HEK293T (cell line): ENCODE results near the gene COG4.

Source experiments
- BHLHE40 ChIP-seq: fragments of 450-650 bp; IDR thresholded peaks from 2 replicates; pipeline ENCODE4 v1.6.1; 2016; ENCODE audit warnings: mild to moderate bottlenecking, moderate library complexity, borderline replicate concordance
- ELF4 ChIP-seq: fragments of 450-650 bp; IDR thresholded peaks from 2 replicates; pipeline ENCODE4 v1.6.1; 2017; ENCODE audit warnings: antibody characterized with exemption
- FOXA1 ChIP-seq: fragments of 450-650 bp; IDR thresholded peaks from 2 replicates; pipeline ENCODE4 v1.6.1; 2016; ENCODE audit warnings: mild to moderate bottlenecking
- L3MBTL2 ChIP-seq: fragments of 450-650 bp; conservative IDR thresholded peaks from 2 replicates; pipeline ENCODE4 v1.6.1; 2016; ENCODE audit warnings: mild to moderate bottlenecking
- LEF1 ChIP-seq: fragments of 450-650 bp; IDR thresholded peaks from 2 replicates; pipeline ENCODE4 v1.6.1; 2017; ENCODE audit warnings: mild to moderate bottlenecking, borderline replicate concordance
- NFRKB ChIP-seq: fragments of 450-650 bp; IDR thresholded peaks from 2 replicates; pipeline ENCODE4 v1.6.1; 2016; ENCODE audit warnings: mild to moderate bottlenecking, moderate library complexity
- SP1 ChIP-seq: fragments of 450-650 bp; IDR thresholded peaks from 2 replicates; pipeline ENCODE4 v1.6.1; 2017
- SUZ12 ChIP-seq: fragments of 450-650 bp; IDR thresholded peaks from 2 replicates; pipeline ENCODE4 v1.6.1; 2016; ENCODE audit warnings: mild to moderate bottlenecking
- ZNF384 ChIP-seq: fragments of 450-650 bp; IDR thresholded peaks from 2 replicates; pipeline ENCODE4 v1.6.1; 2016

GRCh38 chr16:70522216-70523075, 908 bp downstream of the COG4 start:
- TF ChIP-seq BHLHE40 (no peak), SUZ12 (no peak), SP1 (no peak), L3MBTL2 (no peak), LEF1 (no peak), ELF4 (no peak), FOXA1 (no peak), ZNF384 (no peak), NFRKB (no peak)
